Breast epithelium (tissue), 4 donors: ENCODE data around the gene GNAO1. TPM values are rescaled to one million over a fixed set of nuclear protein-coding genes. Genes with fewer than 3 reads are reported as not detected.

Experiments used
- DNase-seq, 2 donors: peaks; one replicate each; pipeline ENCODE4 v3.0.0-alpha.2; 2019; ENCODE audit warnings: low spot score in 2 of 2
- H3K27ac ChIP-seq, 2 donors: fragments of 200-600 bp; sonication (generic) in 1 of 2; one replicate each; pipeline ENCODE4 v1.5.1; 2016 to 2019; ENCODE audit warnings: mild to moderate bottlenecking in 1 of 2
- H3K27me3 ChIP-seq, 2 donors: fragments of 200-600 bp; sonication (generic) in 1 of 2; one replicate each; pipeline versions ENCODE4 v1.5.1 to v1.6.0; 2017 to 2019; ENCODE audit warnings: control low read depth in 1 of 2, mild to moderate bottlenecking in 1 of 2
- H3K36me3 ChIP-seq: fragments of 200-600 bp; one replicate; pipeline ENCODE4 v1.5.1; 2019
- H3K4me1 ChIP-seq, 2 donors: fragments of 200-600 bp; sonication (generic); one replicate each; pipeline ENCODE4 v1.5.1; 2016 to 2019; ENCODE audit warnings: control low read depth in 1 of 2
- H3K4me3 ChIP-seq, 3 donors: fragments of 200-600 bp; sonication (generic); 1 replicate in 2 of 3; 2 replicates in 1 of 3; pipeline ENCODE4 v1.5.1; 2016 to 2019; ENCODE audit warnings: mild to moderate bottlenecking in 3 of 3, moderate library complexity in 2 of 3
- H3K9me3 ChIP-seq, 2 donors: fragments of 200-600 bp; sonication (generic) in 1 of 2; one replicate each; pipeline ENCODE4 v1.5.1; 2016 to 2019; ENCODE audit warnings: control low read depth in 1 of 2
- POLR2A ChIP-seq: fragments of 450-650 bp; IDR thresholded peaks from one replicate; pipeline ENCODE4 v1.6.1; 2016; ENCODE audit warnings: antibody characterized with exemption, mild to moderate bottlenecking, moderate library complexity
- POLR2AphosphoS5 ChIP-seq, 3 donors: sonication (generic); formaldehyde crosslinking; IDR thresholded peaks; one replicate each; pipeline ENCODE4 v1.6.1; 2017; ENCODE audit warnings: antibody characterized with exemption in 3 of 3
- intact Hi-C: fragments of 100-400 bp; cut with DNase I; formaldehyde crosslinking; loops from one replicate; pipeline ENCODE4 v1.15.1; 2023; ENCODE audit warnings: low total_unique reads
- total RNA-seq, 3 donors: library from RNA; depleted of rRNA; stranded (reverse); fragments of >200 nt; gene quantifications; one replicate each; pipeline ENCODE4 v1.1.0, GENCODE V29; 2016
- TF ChIP-seq, protein P1 (sequence below), 3 donors: fragments of 450-650 bp; IDR thresholded peaks; one replicate each; pipeline ENCODE4 v1.5.1; 2016 to 2017; ENCODE audit warnings: antibody characterized with exemption in 3 of 3, mild to moderate bottlenecking in 3 of 3, moderate library complexity in 3 of 3

GNAO1 gene
- total RNA-seq, 3 donors from 2014 or later = 0.96 to 1.9 (median 0.98) TPM

- TF ChIP-seq POLR2AphosphoS5 (IDR thresholded peaks at IDR 0.05) (no peak), POLR2A (no peak)
- TF ChIP-seq, protein P1, sequence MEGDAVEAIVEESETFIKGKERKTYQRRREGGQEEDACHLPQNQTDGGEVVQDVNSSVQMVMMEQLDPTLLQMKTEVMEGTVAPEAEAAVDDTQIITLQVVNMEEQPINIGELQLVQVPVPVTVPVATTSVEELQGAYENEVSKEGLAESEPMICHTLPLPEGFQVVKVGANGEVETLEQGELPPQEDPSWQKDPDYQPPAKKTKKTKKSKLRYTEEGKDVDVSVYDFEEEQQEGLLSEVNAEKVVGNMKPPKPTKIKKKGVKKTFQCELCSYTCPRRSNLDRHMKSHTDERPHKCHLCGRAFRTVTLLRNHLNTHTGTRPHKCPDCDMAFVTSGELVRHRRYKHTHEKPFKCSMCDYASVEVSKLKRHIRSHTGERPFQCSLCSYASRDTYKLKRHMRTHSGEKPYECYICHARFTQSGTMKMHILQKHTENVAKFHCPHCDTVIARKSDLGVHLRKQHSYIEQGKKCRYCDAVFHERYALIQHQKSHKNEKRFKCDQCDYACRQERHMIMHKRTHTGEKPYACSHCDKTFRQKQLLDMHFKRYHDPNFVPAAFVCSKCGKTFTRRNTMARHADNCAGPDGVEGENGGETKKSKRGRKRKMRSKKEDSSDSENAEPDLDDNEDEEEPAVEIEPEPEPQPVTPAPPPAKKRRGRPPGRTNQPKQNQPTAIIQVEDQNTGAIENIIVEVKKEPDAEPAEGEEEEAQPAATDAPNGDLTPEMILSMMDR (IDR thresholded peaks at IDR 0.05) = no peak
- DNase-seq = peak in 1 of 2 donors; percentile 43
- Histone ChIP-seq H3K27ac (no peak overlapping the region), H3K4me1 (no peaks in the 10 kb centered on the region), H3K9me3 (no peaks in the 10 kb centered on the region), H3K4me3 (no peak overlapping the region), H3K27me3 (no peaks in the 10 kb centered on the region), H3K36me3 (no peaks in the 10 kb centered on the region)
- intact Hi-C loops = no loop called here
Measured at GRCh38 chr16:56355221-56355620, 163.9 kb downstream of the GNAO1 start.

DNA sequence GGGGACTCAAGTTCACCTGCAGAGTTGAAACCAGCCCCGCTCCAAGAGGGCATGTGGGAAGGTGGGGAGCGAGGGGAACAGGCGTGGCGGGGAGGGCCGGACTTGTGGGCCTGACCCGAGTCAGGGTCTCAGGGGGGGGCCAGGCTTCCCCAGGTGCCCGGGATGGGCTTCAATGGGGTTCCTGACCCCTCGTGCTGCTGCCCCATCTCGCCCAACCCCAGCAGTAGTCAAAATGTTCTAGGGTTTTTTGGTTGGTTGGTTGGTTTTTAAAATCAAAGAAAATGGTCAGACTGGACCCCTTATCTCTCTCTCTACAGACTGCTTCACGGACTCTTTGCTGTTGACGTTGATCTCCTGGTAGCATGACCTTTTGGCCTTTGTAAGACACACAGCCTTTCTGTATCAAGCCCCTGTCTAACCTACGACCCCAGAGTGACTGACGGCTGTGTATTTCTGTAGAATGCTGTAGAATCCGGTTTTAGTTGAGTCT is 164.5 kb downstream of the GNAO1 start:
- Histone ChIP-seq H3K36me3 (no peaks in the 10 kb centered on the region), H3K27ac (no peak overlapping the region), H3K9me3 (no peaks in the 10 kb centered on the region), H3K27me3 (no peaks in the 10 kb centered on the region), H3K4me1 (no peaks in the 10 kb centered on the region), H3K4me3 (peak overlapping the region in 2 of 3 donors; percentile 41 to 60)
- peak in 1 of 2 donors; percentile 48 for DNase-seq
- TF ChIP-seq POLR2A = no peak
- no peak for TF ChIP-seq POLR2AphosphoS5 (IDR thresholded peaks at IDR 0.05)
- TF ChIP-seq, protein P1 (IDR thresholded peaks at IDR 0.05) = no peak
- intact Hi-C loops = no loop called here

GRCh38 chr16:56356276-56357240 is 165.3 kb downstream of the GNAO1 start:
- H3K27me3 ChIP-seq = no peaks in the 10 kb centered on the region
- H3K9me3 ChIP-seq = no peaks in the 10 kb centered on the region
- H3K4me3 ChIP-seq = peak overlapping the region; percentile 41 to 60 (median 47)
- no peaks in the 10 kb centered on the region for H3K4me1 ChIP-seq
- peak overlapping the region; percentile 18 to 26 for H3K27ac ChIP-seq
- peak; percentile 60 to 79 for DNase-seq
- no peaks in the 10 kb centered on the region for H3K36me3 ChIP-seq
- intact Hi-C loops = no loop called here
- TF ChIP-seq POLR2AphosphoS5 (IDR thresholded peaks at IDR 0.05) (peak in 1 of 3 donors; percentile 17), POLR2A (no peak)
- TF ChIP-seq, protein P1 (IDR thresholded peaks at IDR 0.05) = peak; percentile 43 to 68 (median 66)

DNA sequence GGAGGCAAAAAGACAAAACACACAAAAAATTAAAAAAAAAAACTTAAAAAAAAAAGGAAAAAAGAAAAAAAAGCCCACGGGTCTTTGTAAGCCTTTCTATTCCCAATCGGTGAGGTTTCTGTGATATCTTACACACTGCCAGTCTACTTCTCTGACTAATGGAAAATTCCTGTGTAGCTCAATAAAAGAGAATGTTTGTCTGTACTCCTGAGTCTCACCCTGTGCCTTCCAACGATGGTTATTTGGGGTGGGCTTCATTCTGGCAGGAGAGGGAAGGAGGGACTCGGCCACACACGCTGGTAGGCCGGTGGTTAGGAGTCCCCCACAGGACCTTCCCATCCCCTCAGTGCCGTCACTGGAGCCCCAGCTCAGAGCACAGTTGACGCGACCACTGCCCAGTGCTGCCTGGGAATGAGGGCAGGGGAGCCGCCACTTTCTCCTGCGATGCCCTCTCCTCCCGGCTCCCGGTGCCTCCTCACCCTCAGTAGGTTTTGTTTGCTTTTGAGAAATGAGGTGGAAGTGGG is 166.0 kb downstream of the GNAO1 start:
- H3K36me3 ChIP-seq = no peaks in the 10 kb centered on the region
- H3K9me3 ChIP-seq = no peaks in the 10 kb centered on the region
- no peaks in the 10 kb centered on the region for H3K27me3 ChIP-seq
- TF ChIP-seq, protein P1 (IDR thresholded peaks at IDR 0.05) = no peak
- no peak for TF ChIP-seq POLR2A
- TF ChIP-seq POLR2AphosphoS5 (IDR thresholded peaks at IDR 0.05) = no peak
- intact Hi-C loops = no loop called here
- H3K4me3 ChIP-seq = peak overlapping the region in 2 of 3 donors; percentile 41 to 47
- DNase-seq = no peak
- peak overlapping the region in 1 of 2 donors; percentile 50 for H3K27ac ChIP-seq
- no peaks in the 10 kb centered on the region for H3K4me1 ChIP-seq
